HG03159 (cell line): ENCODE data around the gene RANBP2.
"Not testable (repeated sequence)": the region's sequence is repeated elsewhere in the genome, so short reads cannot be mapped to it uniquely, and the experiment has no call there.

ENCODE experiments used
- ATAC-seq: cut with Tn5 transposase; IDR thresholded peaks from one replicate; pipeline ENCODE4 v1.9.1; 2021; ENCODE audit warnings: mild to moderate bottlenecking, moderate library complexity; ENCODE audit not compliant: unreplicated experiment

The RANBP2 gene

GRCh38 chr2:108719149-108720044 lies at the start of gene RANBP2:
Gene RANBP2, plus strand, starts transcription at chr2:108719482. Its CDS starts 125 bp downstream, at chr2:108719607.
- ATAC-seq = peak; percentile 95

DNA sequence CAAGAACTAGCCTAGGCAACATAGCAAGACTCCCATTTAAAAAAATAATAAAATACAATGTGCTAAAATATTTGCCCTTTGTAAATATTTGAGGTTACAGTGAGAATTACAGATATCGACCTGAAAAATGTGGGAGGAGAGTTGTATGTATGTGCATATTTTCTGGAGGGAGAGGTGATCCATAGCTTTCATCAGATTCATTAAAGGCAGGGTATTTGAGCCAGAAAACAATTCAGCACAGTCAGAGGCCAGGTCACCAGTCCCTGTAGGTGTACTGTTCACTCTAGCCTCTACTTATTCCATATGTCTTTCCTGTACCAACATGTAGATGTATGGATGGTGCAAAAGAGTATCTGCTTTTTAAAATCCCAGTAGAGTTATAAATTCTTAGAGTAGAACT lies 49.0 kb upstream of the RANBP2 start:
- ATAC-seq = not testable (repeated sequence)

- ATAC-seq = not testable (repeated sequence)
These were observed 47.0 kb upstream of the RANBP2 start for GRCh38 chr2:108672200-108672805.

DNA sequence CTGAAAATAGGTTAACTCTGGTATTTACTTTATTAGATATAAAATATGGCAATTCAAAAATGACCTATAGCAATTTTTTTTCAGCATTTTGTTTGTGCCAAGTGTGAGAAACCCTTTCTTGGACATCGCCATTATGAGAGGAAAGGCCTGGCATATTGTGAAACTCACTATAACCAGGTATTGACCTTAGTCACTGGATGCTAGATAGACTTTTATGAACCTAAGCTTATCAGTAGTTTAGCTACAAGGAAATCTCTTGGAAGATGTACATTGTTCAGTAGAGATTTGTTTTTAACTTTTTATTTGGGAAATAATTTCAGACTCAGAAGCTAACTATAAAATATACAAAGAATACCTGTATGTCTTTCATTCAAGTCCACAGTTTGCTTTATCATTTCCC lies 42.8 kb upstream of the RANBP2 start:
- ATAC-seq = not testable (repeated sequence)

GRCh38 chr2:108677239-108677744 lies 42.0 kb upstream of the RANBP2 start:
- ATAC-seq = not testable (repeated sequence)

DNA sequence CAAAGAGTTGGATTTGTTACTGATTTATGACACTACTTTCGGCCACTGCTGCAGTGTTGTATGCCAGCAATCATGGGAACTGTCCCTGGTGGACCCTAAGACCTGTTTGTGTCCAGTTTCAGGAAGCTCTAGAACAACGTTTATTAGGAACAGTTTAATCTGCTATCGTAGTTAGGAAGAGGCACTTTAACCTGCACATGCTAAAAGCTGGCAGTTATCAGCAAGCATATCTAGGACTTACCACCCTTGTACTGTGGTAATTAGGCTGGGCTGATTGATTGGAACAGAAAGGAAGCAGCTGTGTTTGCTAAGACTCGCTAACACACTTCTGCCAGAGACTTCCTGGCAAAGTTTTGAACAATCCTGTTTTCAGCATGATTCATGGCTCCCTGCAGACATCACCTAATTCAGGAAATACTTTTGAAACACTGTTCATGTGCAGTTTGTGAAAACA lies 41.1 kb upstream of the RANBP2 start:
- ATAC-seq = not testable (repeated sequence)

- ATAC-seq = not testable (repeated sequence)
These were observed 38.5 kb upstream of the RANBP2 start for GRCh38 chr2:108680805-108681204.

GRCh38 chr2:108688818-108689756 lies 30.2 kb upstream of the RANBP2 start:
- ATAC-seq = not testable (repeated sequence)

GRCh38 chr2:108690001-108690400 lies 29.3 kb upstream of the RANBP2 start:
- ATAC-seq = peak; percentile 90

DNA sequence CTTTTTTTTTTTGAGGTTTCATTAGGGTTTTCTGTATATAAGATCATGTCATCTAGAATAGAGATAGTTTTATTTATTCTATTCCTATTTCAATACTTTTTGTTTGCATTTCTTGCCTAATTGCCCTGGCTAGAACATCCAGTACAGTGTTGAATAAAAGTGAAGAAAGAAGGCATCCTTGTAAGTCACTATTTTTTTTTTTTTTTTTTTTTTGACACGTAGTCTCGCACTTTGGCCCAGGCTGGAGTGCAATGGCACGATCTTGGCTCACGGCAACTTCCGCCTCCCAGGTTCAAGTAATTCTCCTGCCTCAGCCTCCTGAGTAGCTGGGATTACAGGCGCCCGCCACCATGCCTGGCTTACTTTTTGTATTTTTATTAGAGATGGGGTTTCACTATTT lies 27.8 kb upstream of the RANBP2 start:
- no peak for ATAC-seq

DNA sequence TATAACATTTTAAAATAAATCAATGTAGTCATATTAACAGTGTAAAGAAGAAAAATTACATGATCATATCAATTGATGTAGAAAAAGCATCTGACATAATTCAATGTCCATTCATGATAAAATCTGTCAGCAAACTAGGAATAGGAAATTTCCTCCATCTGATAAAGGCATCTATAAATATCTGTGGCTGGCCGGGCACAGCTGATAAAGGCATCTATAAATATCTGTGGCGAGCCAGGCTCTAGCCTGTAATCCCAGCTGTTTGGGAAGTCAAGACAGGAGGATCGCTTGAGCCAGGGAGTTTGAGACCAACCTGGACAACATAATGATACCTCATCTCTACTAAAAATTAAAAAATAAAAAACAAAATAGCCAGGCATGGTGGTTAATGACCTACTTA lies 18.1 kb upstream of the RANBP2 start:
- ATAC-seq = no peak

DNA sequence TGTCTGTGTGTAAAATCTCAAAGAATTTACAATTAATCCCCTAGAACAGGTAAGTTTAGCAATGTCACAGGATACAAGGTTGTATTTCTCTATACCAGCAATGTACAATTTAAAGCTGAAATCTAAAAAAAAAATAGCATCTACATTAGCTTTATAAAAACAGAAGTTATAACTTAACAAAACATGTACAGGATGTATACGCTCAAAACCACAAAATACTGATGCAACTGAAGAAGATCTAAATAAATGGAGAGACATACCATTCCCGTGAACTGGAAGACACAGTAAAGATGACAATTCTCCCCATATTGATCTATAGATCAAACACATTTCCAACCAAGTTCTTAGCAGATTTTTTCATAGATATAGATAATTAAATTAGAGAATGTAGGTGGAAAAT lies 17.5 kb upstream of the RANBP2 start:
- ATAC-seq = no peak

GRCh38 chr2:108704871-108705270 lies 14.4 kb upstream of the RANBP2 start:
- no peak for ATAC-seq

GRCh38 chr2:108707300-108707699 lies 12.0 kb upstream of the RANBP2 start:
- no peak for ATAC-seq

GRCh38 chr2:108716971-108717370 lies 2.3 kb upstream of the RANBP2 start:
- ATAC-seq = not testable (repeated sequence)

DNA sequence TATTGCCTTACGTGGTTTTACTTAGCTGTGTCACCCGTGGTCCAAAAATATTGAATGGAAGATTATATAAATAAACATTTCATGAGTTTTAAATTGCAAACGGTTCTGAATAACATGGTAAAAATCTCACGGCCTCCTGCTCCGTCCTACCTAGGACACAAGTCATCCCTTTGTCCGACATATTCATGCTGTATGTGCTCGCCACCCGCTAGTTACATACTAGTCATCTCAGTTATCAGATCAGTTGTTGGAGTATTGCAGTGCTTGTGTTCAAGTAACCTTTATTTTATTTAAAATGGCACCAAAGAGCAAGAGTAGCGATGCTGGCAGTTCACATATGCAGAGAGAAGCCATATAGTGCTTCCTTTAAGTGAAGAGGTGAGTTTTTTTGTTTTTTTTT lies 6.8 kb downstream of the RANBP2 start:
- not testable (repeated sequence) for ATAC-seq

DNA sequence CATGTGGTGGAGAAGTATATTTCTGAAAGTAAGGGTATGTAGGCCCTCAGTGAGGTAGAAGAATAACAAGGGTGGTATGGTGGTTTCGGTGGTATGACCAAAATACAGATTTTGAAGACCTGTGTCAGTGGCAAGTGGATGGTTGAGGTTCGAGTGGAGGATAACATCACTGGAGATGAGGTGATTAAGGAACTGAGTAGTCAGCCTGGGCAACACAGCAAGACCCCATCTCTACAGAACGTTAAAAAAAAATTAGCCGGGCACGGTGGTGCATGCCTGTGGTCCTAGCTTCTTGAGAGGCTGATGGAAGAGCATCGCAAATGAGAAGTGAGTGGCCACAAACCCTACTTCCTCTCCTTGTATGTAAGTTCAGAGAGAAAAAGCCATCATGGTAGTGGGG lies 15.4 kb downstream of the RANBP2 start:
- not testable (repeated sequence) for ATAC-seq

DNA sequence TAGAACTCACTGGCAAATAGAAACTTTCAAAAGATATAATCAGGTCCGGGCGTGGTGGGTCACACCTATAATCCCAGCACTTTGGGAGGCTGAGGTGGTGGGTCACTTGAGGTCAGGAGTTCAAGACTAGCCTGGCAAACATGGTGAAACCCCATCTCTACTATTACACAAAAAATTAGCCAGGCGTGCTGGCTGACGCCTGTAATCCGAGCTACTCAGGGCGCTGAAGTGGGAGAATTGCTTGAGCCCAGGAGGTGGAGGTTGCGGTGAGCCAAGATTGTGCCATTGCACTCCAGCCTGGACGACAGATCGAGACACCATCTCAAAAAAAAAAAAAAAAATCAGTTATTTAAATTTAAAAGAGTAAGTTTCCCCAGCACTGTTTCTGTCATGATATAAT lies 38.7 kb downstream of the RANBP2 start:
- ATAC-seq = not testable (repeated sequence)

DNA sequence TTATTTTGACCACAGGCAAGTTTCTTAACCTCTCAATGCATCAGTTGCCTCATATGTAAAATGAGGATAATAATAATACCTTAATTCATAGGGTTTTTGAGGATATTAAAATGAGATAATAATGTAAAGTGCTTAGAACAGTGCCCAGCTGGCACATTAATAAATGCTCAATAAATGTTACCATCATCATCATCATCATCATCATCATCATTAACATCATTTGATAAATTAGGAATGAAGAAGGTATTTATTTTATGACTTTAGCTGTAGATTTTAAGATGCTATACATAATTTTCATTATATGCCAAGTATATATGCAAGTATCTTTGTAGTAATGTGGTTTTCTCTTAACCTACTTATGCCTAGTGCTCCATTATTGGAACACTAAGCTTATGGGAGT lies 43.3 kb downstream of the RANBP2 start:
- not testable (repeated sequence) for ATAC-seq

- not testable (repeated sequence) for ATAC-seq
These were observed 47.4 kb downstream of the RANBP2 start for GRCh38 chr2:108766671-108767070.

DNA sequence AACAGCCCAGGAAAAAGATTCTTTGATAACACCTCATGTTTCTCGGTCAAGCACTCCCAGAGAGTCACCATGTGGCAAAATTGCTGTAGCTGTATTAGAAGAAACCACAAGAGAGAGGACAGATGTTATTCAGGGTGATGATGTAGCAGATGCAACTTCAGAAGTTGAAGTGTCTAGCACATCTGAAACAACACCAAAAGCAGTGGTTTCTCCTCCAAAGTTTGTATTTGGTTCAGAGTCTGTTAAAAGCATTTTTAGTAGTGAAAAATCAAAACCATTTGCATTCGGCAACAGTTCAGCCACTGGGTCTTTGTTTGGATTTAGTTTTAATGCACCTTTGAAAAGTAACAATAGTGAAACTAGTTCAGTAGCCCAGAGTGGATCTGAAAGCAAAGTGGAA lies 48.6 kb downstream of the RANBP2 start:
- ATAC-seq = not testable (repeated sequence)
